Left lung (tissue), 10 donors: ENCODE data around the gene ALG2. TPM values are rescaled to one million over a fixed set of nuclear protein-coding genes. Genes with fewer than 3 reads are reported as not detected.

Experiments
- ATAC-seq: fragments of 200-7000 bp; cut with Tn5 transposase; one replicate; pipeline ENCODE4 v1.9.1; 2020; ENCODE audit warnings: moderate library complexity
- DNase-seq, 4 donors: peaks; one replicate each; pipeline ENCODE4 v3.0.0-alpha.2; 2013 to 2020
- H3K27ac ChIP-seq, 2 donors: fragments of 200-600 bp; sonication (generic) in 1 of 2; one replicate each; pipeline versions ENCODE4 v1.5.0 to v1.8.0; 2020 to 2021
- H3K27me3 ChIP-seq, 2 donors: fragments of 200-600 bp; sonication (generic) in 1 of 2; one replicate each; pipeline versions ENCODE4 v1.5.0 to v1.8.0; 2020 to 2021
- H3K36me3 ChIP-seq, 2 donors: fragments of 200-600 bp; sonication (generic) in 1 of 2; one replicate each; pipeline versions ENCODE4 v1.5.0 to v1.8.0; 2020 to 2021
- H3K4me1 ChIP-seq, 2 donors: fragments of 200-600 bp; one replicate each; pipeline ENCODE4 v1.8.0; 2021
- H3K4me3 ChIP-seq, 2 donors: fragments of 200-600 bp; sonication (generic) in 1 of 2; one replicate each; pipeline versions ENCODE4 v1.5.0 to v1.8.0; 2020 to 2021; ENCODE audit warnings: mild to moderate bottlenecking in 1 of 2
- H3K9me3 ChIP-seq, 2 donors: fragments of 200-600 bp; sonication (generic) in 1 of 2; one replicate each; pipeline versions ENCODE4 v1.5.0 to v1.8.0; 2020 to 2021
- intact Hi-C, 2 donors: fragments of 100-400 bp; cut with DNase I; formaldehyde crosslinking; loops; one replicate each; pipeline versions ENCODE4 v1.11.2 to v1.14.2; 2022
- polyA plus RNA-seq, 6 donors: library from polyadenylated mRNA; unstranded; fragments of 120-200 nt; gene quantifications; one replicate each; pipeline ENCODE4 v1.2.1, GENCODE V29; 2013; ENCODE audit not compliant: insufficient read length in 6 of 6
- total RNA-seq, 2 donors: library from RNA; stranded (reverse); fragmentation: NEBNext Ultra II Directional; extraction: Animal tissue kit (Norgen Biotek cat#: 25700); gene quantifications; one replicate each; pipeline ENCODE4 v1.2.1, GENCODE V29; 2021
- TF ChIP-seq, protein P1 (sequence below), 2 donors: fragments of 200-600 bp; sonication (generic) in 1 of 2; IDR thresholded peaks; one replicate each; pipeline versions ENCODE4 v1.5.0 to v1.8.0; 2021; ENCODE audit warnings: antibody characterized with exemption in 2 of 2
- donor health status: DM: no; HTN: yes; CAD: no.
- donor health status: DM: no; HTN: no; CAD: no.

Gene ALG2
- total and polyA plus RNA-seq, 8 donors, result 29.8 to 47.7 (median 34.8) TPM

DNA sequence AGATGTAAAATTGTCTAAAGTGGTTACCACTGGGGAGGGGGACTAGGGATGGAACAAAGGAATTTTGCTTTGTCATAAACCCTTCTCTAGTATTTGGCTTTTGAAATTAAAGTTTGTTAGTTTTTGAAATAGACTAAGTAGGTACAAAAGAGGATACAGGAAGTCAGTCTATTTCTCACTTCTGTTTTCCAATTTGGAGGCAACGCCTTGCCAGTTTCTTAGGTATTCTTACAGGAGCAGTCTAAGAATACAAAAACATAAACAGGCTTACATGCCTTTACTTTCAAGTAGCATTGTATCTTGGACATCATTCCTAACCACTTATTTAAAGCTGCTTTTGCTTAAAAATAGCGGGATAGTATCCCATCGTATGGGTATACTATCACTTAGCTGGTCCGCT lies 34.4 kb downstream of the ALG2 start:
- TF ChIP-seq, protein P1, sequence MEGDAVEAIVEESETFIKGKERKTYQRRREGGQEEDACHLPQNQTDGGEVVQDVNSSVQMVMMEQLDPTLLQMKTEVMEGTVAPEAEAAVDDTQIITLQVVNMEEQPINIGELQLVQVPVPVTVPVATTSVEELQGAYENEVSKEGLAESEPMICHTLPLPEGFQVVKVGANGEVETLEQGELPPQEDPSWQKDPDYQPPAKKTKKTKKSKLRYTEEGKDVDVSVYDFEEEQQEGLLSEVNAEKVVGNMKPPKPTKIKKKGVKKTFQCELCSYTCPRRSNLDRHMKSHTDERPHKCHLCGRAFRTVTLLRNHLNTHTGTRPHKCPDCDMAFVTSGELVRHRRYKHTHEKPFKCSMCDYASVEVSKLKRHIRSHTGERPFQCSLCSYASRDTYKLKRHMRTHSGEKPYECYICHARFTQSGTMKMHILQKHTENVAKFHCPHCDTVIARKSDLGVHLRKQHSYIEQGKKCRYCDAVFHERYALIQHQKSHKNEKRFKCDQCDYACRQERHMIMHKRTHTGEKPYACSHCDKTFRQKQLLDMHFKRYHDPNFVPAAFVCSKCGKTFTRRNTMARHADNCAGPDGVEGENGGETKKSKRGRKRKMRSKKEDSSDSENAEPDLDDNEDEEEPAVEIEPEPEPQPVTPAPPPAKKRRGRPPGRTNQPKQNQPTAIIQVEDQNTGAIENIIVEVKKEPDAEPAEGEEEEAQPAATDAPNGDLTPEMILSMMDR (IDR thresholded peaks at IDR 0.05), result no peak
- ATAC-seq, result no peak
- intact Hi-C loops, result no loop called here

DNA sequence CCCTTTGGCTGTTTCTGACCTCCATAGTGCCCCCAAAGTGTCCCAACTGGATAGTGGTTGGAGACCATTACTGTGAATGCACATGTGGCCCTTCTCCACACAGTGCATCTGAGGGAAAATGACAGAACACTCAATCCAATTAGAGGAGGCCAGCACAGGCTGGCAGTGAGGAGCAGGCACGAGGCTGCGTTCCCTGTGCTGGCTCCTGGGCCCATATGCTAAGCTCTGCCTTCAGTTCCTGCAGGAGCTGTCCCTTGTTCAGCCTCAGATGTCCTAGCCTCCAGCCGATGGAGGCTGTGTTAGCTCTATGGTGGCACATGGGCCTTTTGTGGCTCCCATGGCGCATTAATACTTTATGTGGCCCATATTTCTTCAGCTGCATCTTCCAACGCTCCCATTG lies 35.8 kb downstream of the ALG2 start:
- Histone ChIP-seq H3K27me3 (no peaks in the 10 kb centered on the region), H3K27ac (no peak overlapping the region), H3K4me1 (peaks cover 5 to 12% of the 10 kb centered on the region in 2 donors), H3K36me3 (no peaks in the 10 kb centered on the region), H3K4me3 (no peak overlapping the region), H3K9me3 (no peaks in the 10 kb centered on the region)
- intact Hi-C loops, result no loop called here
- no peak for DNase-seq
- ATAC-seq, result no peak
- TF ChIP-seq, protein P1 (IDR thresholded peaks at IDR 0.05), result no peak

More for the DNA sequence above, 34.4 kb downstream of the ALG2 start:
- no peaks in the 10 kb centered on the region for H3K36me3 ChIP-seq
- H3K4me3 ChIP-seq, result no peak overlapping the region
- H3K27ac ChIP-seq, result no peak overlapping the region
- peaks cover 5 to 12% of the 10 kb centered on the region in 2 donors for H3K4me1 ChIP-seq
- no peaks in the 10 kb centered on the region for H3K27me3 ChIP-seq
- no peak for DNase-seq
- no peaks in the 10 kb centered on the region for H3K9me3 ChIP-seq

DNA sequence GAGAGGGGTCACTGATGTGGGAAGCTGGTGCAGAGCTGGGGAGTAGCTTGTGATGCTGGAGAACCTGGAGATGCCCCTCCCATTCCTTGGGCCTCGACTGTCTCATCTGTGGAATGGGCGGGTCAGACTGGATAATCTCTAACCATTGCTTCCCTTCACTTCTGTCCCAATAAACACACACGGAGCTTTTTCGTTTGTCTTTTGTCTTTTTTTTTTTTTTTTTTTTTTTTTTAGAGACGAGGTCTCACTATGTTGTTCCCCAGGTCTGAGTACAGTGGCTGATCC lies 36.5 kb downstream of the ALG2 start:
- Histone ChIP-seq H3K4me1 (peaks cover 5 to 12% of the 10 kb centered on the region in 2 donors), H3K27me3 (no peaks in the 10 kb centered on the region), H3K27ac (no peak overlapping the region), H3K4me3 (no peak overlapping the region), H3K9me3 (no peaks in the 10 kb centered on the region), H3K36me3 (no peaks in the 10 kb centered on the region)
- intact Hi-C loops, result no loop called here
- DNase-seq (no peak), ATAC-seq (no peak)
- TF ChIP-seq, protein P1 (IDR thresholded peaks at IDR 0.05), result no peak

DNA sequence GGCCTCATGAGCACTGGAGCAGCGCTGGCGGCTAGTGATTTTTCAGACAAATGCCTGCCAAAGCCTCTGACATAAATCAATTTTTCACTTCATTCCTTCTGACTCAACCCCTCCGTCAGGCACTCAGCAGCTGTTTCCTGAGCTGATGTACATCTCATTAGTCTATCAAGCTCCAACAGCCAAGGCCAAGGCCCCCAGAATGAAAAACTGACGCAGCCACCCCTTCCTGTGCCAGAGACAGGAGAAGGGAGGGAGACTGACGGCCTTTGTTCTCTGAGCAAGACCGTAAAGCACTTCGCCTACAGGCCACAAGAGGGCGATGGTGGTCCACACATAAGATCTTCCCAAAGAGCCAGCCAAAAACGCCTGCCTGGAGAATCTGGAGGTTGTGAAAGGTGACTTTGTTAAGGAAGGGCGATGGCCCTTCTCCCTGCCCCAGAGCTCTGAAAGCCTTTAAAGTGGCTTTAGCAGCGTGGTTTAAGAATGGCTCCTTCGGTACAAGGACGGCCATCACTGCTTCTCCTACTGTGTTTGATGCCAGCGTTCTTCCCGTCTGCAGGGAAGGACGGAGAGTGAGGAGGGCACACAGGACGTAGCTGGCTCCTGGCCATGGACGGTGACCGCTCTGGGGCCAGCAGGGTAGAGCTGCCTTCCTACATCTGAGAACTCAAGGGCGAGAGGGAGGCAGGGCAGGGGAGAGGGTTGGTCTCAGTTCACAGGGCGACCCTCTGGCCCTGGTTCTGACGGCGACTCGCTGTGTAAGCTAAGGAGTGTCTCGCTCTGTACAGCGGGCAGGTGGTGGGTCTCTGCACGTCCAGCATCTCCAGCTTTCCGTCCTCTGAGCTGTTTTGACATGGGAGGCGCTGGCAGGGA lies 37.0 kb downstream of the ALG2 start:
- peaks cover 5 to 12% of the 10 kb centered on the region in 2 donors for H3K4me1 ChIP-seq
- no peak overlapping the region for H3K4me3 ChIP-seq
- H3K27me3 ChIP-seq, result no peaks in the 10 kb centered on the region
- intact Hi-C loops, result no loop called here
- no peak overlapping the region for H3K27ac ChIP-seq
- ATAC-seq, result peak; percentile 97
- H3K9me3 ChIP-seq, result no peaks in the 10 kb centered on the region
- H3K36me3 ChIP-seq, result no peaks in the 10 kb centered on the region
- TF ChIP-seq, protein P1 (IDR thresholded peaks at IDR 0.05), result peak; percentile 91 to 94
- peak; percentile 77 to 97 (median 84) for DNase-seq

DNA sequence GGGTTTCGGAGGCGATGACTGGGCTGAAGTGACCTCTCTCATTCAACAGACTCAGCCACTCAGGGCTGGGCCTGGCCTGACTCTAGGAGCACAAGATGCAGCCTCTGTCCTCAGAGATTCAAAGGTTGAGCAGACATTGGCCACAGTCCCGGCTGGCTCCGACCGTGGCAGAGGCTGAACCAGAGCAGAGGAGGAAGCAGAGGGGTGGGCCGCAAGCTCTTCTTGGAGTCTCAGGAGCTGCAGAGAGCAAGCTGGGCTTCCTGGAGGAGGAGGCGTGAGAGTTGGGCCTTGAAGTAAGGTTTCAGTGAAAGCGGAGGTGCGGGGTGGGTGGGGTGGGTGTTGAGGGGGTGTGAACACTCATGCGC lies 37.6 kb downstream of the ALG2 start:
- ATAC-seq (peak; percentile 18), DNase-seq (no peak)
- H3K36me3 ChIP-seq, result no peaks in the 10 kb centered on the region
- H3K9me3 ChIP-seq, result no peaks in the 10 kb centered on the region
- TF ChIP-seq, protein P1 (IDR thresholded peaks at IDR 0.05), result no peak
- no peaks in the 10 kb centered on the region for H3K27me3 ChIP-seq
- no peak overlapping the region for H3K4me3 ChIP-seq
- no peak overlapping the region for H3K27ac ChIP-seq
- peaks cover 5 to 12% of the 10 kb centered on the region in 2 donors for H3K4me1 ChIP-seq
- intact Hi-C loops, result no loop called here
